HUDEP-2 (cell line): ENCODE data around the gene STC2.

Source experiments
- DNase-seq, 76 experiments: peaks; one replicate each; lab custom pipeline; 2025; ENCODE audit not compliant: unreplicated experiment in 76 of 76; lab: John Stamatoyannopoulos, UW

Gene STC2

DNA sequence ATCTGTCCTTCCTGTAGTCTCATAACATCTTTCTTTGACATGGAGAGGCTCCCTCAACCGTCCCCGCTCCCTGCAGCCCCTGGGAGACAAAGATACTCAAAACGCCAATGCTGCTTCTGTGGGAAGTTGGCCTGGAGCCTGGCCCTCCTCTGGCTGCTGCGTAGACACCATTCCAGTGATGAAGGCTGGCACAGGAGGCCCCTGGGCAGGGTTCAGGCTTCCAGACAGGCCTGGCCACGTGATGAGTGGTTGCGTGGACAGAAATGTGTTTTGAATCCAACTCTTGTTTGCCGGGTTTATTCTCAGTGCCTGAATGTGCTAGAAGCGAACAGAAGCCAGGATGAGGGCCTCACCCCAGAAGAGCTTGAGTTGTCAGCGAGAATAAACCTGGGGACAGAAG, 50.0 kb downstream of the STC2 start:
- no peak for DNase-seq

DNA sequence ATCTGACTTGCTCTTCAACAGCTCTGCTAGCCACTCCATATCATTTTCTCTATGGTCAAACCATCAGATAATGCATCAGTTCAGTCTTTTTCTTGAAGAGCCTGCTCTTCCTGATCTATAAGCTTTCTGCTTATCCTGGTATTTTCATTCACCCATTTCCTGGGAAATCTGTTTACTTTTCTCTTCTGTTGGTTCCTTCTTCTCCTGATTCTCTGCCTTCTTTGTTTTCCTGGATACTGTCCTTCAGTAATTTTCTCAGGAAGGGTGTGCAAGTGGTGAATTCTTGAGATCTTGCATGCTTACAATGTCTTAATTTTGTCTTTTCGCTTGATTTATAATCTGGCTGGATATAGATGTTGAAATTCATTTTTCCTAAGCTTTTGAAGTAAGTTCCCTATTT, 53.4 kb downstream of the STC2 start:
- DNase-seq = no peak

DNA sequence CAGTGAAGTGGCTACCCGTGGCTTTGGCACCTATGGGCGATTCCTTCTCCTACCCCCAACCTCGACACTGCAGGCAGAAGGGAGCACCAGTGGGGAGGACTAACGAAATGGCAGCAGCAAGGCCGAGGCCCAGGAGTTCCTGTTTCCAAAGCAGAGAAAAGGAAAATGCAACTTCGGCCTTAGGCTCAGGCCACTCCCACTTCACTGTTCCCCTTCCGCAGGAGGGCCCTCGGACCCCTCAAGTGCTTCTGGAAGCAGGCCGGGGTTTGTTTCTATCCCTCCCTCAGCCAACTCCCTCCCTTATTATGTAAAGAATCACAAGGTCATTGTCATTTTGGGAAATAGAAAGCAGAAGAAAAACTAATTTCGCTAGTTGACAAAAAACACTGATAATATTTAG, 56.8 kb downstream of the STC2 start:
- DNase-seq = no peak

DNA sequence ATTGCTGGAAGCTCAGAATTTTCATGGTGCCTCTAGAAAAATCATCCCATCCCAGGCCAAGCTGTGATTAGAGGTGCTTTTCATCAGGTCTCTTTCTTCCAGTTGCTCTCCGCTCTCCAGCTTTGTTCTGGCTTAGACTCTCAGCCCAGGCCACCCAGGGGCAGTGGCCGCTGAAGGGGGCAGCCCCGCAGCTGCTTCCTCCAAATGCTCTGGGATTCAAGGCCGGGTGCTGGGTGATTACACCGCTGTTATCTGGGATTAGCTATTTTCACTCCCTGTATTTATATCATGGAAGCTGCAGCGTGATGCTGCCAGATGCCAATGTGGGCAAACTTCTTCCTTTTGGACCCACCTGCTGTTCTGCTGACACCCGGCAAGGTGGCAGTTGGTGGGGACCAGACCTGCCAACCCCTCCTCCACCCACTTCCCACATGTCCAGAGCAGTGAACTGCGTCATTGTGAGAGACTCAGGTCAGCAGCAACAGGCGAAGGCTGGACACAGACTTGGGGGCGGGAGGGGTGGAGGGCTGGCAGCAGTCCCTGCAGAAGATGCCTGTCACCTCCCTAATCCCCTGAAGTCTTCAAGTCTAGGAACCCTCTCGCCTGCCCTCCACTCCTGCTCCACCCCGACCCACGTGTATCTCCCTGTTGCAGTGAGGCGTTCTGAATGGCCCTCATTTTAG, 59.3 kb downstream of the STC2 start:
- DNase-seq = no peak

DNA sequence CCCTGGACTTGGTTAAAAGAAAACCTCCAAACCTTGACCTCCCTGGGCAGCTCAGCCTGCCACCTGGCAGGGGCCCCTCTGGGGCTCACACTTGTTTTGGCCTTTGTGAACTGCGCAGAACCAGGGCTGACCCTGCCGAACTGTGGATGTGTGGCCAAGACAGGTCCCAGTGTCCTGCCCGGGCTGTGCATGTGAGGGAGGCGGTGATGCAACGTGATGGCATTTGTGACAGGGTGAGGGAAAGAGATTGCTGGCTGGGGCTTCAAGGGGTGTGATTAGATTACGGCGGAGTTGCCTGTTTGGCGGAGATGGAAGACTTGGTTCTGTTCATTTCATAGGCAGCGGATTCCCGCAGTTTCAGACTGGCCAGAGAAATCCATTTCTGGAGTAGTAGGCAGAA, 62.8 kb downstream of the STC2 start:
- no peak for DNase-seq
